Nucleus accumbens (tissue), 56 donors: ENCODE data around the gene STAT3.
"Not testable (repeated sequence)": the region's sequence is repeated elsewhere in the genome, so short reads cannot be mapped to it uniquely, and the experiment has no call there.

Experiments used
- DNase-seq, 56 donors: peaks; one replicate each; lab custom pipeline; 2025; lab: John Stamatoyannopoulos, UW

Gene STAT3

GRCh38 chr17:42270596-42270995, 117.6 kb downstream of the STAT3 start:
- DNase-seq: no peak

GRCh38 chr17:42270170-42270535, 118.1 kb downstream of the STAT3 start:
- DNase-seq: no peak

DNA sequence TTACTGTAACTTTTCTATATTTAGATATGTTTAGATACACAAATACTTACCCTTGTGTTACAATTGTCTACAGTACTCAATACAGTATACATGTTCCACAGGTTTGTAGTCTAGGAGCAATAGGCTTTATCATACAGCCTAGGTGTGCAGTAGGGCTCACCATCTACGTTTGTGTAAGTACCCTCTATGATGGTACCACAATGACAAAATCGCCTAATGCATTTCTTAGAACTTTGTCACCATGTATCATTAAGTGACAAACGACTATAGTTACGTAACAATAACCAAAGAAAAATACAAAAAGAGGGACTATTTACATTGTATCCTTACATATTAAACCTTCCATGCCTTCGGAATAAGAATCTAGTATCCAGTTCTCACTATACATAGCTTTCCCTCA, 120.0 kb downstream of the STAT3 start:
- no peak for DNase-seq

DNA sequence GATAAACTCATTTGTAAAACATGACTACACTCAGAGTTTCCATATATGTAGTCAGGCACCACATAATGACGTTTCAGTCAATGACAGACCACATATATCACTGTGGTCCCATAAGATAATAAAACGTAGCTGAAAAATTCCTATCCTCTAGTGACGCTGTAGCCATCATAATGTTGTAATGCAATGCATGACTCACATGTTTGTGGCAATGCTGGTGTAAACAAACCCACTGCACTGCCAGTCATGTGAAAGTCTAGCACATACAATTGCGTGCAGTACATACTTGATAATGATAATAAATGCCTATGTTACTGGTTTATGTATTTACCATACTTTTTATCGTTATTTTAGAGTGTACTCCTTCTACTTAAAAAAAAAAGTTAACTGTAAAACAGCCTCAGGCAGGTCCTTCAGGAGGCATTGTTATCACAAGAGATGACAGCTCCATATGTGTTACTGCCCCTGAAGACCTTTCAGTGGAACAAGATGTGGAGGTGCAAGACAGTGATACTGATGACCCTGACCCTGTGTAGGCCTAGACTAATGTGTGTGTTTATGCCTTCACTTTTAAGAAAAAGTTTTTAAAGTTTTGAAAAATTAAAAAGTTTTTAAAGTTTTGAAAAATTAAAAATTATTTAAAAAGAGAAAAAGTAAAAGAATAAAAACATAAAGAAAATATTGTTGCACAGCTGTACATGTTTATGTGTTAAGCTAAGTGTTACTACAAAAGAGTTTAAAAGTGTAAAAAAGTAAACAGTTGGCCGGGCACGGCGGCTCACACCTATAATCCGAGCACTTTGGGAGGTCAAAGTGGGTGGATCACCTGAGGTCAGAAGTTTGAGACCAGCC, 121.1 kb downstream of the STAT3 start:
- no peak for DNase-seq

- DNase-seq: no peak
Measured at GRCh38 chr17:42266462-42266861, 121.8 kb downstream of the STAT3 start.

GRCh38 chr17:42264366-42264765, 123.9 kb downstream of the STAT3 start:
- not testable (repeated sequence) for DNase-seq
